HG03558 (cell line): Measurements from ENCODE around the gene MBTD1.
A peak's percentile ranks its signal among the peaks of the same experiment; 100 is the strongest.

Source experiments
- ATAC-seq: cut with Tn5 transposase; IDR thresholded peaks from one replicate; pipeline ENCODE4 v1.9.1; 2021; ENCODE audit warnings: moderate number of reproducible peaks; ENCODE audit not compliant: unreplicated experiment; ENCODE audit errors: extremely low read depth

MBTD1 gene

GRCh38 chr17:51152766-51153209, 107.1 kb downstream of the MBTD1 start:
- ATAC-seq: peak; percentile 3

GRCh38 chr17:51150932-51151331, 108.9 kb downstream of the MBTD1 start:
- no peak for ATAC-seq

- ATAC-seq: no peak
Observed at GRCh38 chr17:51149163-51149562, 110.7 kb downstream of the MBTD1 start.

- ATAC-seq: no peak
Observed at GRCh38 chr17:51147650-51148049, 112.2 kb downstream of the MBTD1 start.

- ATAC-seq: no peak
Observed at GRCh38 chr17:51144266-51145022, 115.4 kb downstream of the MBTD1 start.

- no peak for ATAC-seq
Observed at GRCh38 chr17:51142597-51142996, 117.3 kb downstream of the MBTD1 start.

GRCh38 chr17:51135956-51136355, 123.9 kb downstream of the MBTD1 start:
- no peak for ATAC-seq

- no peak for ATAC-seq
Observed at GRCh38 chr17:51133365-51133764, 126.5 kb downstream of the MBTD1 start.

GRCh38 chr17:51132964-51133319, 126.9 kb downstream of the MBTD1 start:
- no peak for ATAC-seq

- no peak for ATAC-seq
Observed at GRCh38 chr17:51128076-51128475, 131.8 kb downstream of the MBTD1 start.
